ENCODE results near the gene RNU7-1.

RNU7-1 gene

DNA sequence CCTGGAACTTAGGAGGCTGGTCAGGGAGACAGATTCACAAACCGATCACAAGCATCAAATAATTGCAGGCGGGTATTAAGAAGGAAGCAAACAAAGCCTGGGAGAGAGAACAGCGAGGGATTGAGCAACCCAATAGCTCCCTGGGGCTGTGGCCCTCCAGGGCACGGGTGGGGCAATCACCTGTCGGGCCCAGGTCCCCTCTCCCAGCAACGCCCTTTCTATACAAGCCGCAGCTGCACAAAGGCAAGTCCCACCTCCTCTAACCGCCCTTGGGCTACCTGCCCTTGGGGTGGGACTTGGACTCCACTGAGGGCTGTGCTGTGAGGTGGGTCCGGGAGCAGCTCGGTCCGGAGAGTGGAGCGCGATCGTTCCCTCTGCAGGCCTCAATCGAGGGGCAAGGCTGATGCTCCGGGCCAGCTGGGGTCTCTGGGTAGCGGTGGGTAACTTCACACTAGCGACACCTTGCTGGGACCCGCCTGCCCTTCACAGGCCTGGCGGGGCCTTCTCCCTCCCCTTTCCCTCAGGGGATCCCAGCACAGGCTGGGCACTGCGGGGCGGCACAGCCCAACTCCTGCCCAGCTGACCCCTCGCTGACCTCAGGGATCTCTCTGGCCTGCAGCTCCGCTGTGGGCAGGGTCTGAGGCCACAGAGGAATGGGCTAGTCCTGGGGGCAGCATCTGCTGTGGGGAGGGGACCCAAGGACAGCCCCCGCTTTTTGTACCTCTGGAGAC, 18.8 kb downstream of the RNU7-1 start:
- peak overlapping the region; percentile 76 for H3K4me3 ChIP-seq (ENCODE audit: low read depth, low read length)
- TF ChIP-seq CTCF (IDR thresholded peaks at IDR 0.05; ENCODE audit: insufficient read depth, low read depth, low read length, missing control alignments): no peak
- no peak for DNase-seq (ENCODE audit: low read depth)

- TF ChIP-seq CTCF (IDR thresholded peaks at IDR 0.05; ENCODE audit: insufficient read depth, low read depth, low read length, missing control alignments): no peak
- DNase-seq (ENCODE audit: low read depth): no peak
- H3K4me3 ChIP-seq (ENCODE audit: low read depth, low read length): no peak overlapping the region
These were observed 19.6 kb downstream of the RNU7-1 start for GRCh38 chr12:6963016-6963731.

- no peak overlapping the region for H3K4me3 ChIP-seq (ENCODE audit: low read depth, low read length)
- DNase-seq (ENCODE audit: low read depth): no peak
- TF ChIP-seq CTCF (IDR thresholded peaks at IDR 0.05; ENCODE audit: insufficient read depth, low read depth, low read length, missing control alignments): no peak
These were observed 20.3 kb downstream of the RNU7-1 start for GRCh38 chr12:6963791-6964413.

- H3K4me3 ChIP-seq (ENCODE audit: low read depth, low read length): no peak overlapping the region
- no peak for TF ChIP-seq CTCF (IDR thresholded peaks at IDR 0.05; ENCODE audit: insufficient read depth, low read depth, low read length, missing control alignments)
- DNase-seq (ENCODE audit: low read depth): no peak
These were observed 21.0 kb downstream of the RNU7-1 start for GRCh38 chr12:6964605-6965025.

DNA sequence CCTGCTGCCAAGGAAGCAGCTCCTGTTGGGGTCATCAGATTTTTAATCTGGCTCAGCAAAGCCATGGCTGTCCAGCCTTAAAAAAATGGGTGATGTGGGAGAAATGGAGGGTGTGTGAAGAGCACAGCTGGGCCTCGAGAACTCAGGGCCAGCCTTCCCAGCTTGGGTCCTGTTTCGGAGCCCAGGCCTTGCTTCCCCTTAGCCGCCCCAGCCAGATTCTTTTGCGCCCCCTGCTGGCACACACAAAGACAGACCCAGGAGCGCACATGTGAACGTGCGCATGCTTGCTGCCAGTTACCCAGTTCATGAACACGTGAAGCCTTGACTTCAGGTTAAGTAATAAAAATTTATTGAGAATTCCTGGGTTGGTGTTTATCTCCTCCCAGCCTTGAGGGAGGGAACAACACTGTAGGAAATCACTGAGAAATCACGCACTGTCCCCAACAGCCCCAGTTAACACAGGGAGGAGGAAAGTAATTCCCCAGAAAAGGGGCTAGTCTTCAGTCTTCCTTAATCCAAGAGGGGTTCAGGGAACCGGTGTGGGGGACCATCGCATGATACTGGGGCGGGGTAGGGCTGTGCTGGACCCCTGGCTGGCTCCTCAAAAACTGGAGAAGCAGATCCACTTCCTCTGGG, 21.5 kb downstream of the RNU7-1 start:
- TF ChIP-seq CTCF (IDR thresholded peaks at IDR 0.05; ENCODE audit: insufficient read depth, low read depth, low read length, missing control alignments): peak; percentile 92
- DNase-seq (ENCODE audit: low read depth): peak; percentile 94
- no peak overlapping the region for H3K4me3 ChIP-seq (ENCODE audit: low read depth, low read length)

DNA sequence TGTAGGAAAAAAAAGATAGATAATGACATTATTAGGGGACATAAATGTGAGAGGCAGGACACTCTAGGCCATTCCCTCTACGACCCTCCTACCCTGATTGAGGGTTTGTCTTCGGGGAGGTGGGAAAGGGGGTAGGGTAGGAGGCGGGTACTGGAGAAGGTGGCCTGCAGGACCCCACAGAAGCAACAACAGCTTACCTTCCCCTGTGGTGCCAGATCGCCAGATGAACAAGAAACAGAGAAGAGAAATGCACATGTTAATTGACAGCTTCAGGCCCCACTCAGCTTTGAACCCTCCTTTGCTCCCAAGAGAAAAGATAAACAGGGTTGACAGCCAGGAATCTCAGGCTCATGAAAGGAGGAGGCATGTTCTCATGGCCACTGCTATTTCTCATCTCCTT, 22.1 kb downstream of the RNU7-1 start:
- DNase-seq (ENCODE audit: low read depth): peak; percentile 1
- TF ChIP-seq CTCF (IDR thresholded peaks at IDR 0.05; ENCODE audit: insufficient read depth, low read depth, low read length, missing control alignments): no peak
- no peak overlapping the region for H3K4me3 ChIP-seq (ENCODE audit: low read depth, low read length)

Measured in GM12865 (cell line).